ENCODE results near the gene PSAP. TPM values are rescaled to one million over a fixed set of nuclear protein-coding genes. Genes with fewer than 3 reads are reported as not detected.

The PSAP gene
- total RNA-seq, 1 experiment from 2014 or later: 336 TPM

DNA sequence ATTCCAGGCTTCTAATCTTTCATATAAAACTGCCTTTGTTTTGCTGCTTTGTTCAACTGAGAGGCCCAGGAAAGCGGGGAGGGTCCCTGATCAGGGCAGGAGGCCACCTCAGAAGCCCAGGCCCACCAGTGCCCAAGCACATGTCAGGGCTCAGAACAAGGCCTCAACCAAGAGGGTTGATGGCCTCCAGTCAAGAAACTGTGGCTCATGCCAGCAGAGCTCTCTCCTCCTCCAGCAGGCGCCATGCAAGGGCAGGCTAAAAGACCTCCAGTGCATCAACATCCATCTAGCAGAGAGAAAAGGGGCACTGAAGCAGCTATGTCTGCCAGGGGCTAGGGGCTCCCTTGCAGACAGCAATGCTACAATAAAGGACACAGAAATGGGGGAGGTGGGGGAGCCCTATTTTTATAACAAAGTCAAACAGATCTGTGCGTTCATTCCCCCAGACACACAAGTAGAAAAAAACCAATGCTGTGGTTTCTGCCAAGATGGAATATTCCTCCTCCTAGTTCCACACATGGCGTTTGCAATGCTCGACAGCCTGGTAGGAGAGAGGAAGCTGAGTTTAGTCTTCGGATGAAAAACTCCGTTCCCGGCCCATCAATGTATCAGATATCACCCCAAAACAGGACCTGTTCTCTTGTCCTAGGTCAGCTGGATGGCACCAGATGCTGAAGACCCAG, 34.0 kb downstream of the PSAP start:
- Mint-ChIP-seq H3K9me3 (no peaks in the 10 kb centered on the region), H3K4me3 (no peak overlapping the region), H3K4me1 (peaks cover 0 to 2% of the 10 kb centered on the region in 2 experiments; a peak in 1 of 4 replicates), H3K36me3 (ENCODE audit: insufficient read depth in 1 of 3, low read depth in 3 of 3) (peaks cover 36 to 75% (median 73%) of the 10 kb centered on the region in 3 experiments; a peak in 6 of 7 replicates), H3K27ac (no peak overlapping the region; a peak in 1 of 7 replicates), H3K27me3 (ENCODE audit: low read depth) (no peaks in the 10 kb centered on the region)
- no peak overlapping the region for H3K56ac ChIP-seq (ENCODE audit: insufficient read length, low read depth, low read length)
- no peak for DNase-seq
- no CpG with 5 or more reads among the region's 8 CpGs for WGBS (ENCODE audit: extremely low coverage, insufficient read length, low lambda C conversion rate)
- H3K27me3 ChIP-seq (ENCODE audit: insufficient read depth, low read length): no peaks in the 10 kb centered on the region
- H3K4me2 ChIP-seq (ENCODE audit: insufficient read depth, insufficient read length, low read length): no peak overlapping the region
- no peak overlapping the region for H2AK5ac ChIP-seq (ENCODE audit: insufficient read length, low read length)
- H2BK5ac ChIP-seq (ENCODE audit: insufficient read length, low read length): no peak overlapping the region
- H3K9ac ChIP-seq (ENCODE audit: extremely low read depth, insufficient read length, low read length): no peak overlapping the region
- no peak overlapping the region for H2BK15ac ChIP-seq (ENCODE audit: low read depth, low read length)
- no peak overlapping the region for H4K8ac ChIP-seq (replicated peaks; ENCODE audit: insufficient read length, low read depth, low read length)
- H3K79me1 ChIP-seq (ENCODE audit: insufficient read depth, low read depth, low read length, poor library complexity, severe bottlenecking): no peaks in the 10 kb centered on the region
- no peak overlapping the region for H3K4ac ChIP-seq (ENCODE audit: low read depth, low read length)
- no peaks in the 10 kb centered on the region for H3K9me3 ChIP-seq (ENCODE audit: control insufficient read depth, low read depth, low read length)
- H3K27ac ChIP-seq (ENCODE audit: insufficient read length, low read depth, low read length): no peak overlapping the region
- H3K14ac ChIP-seq (ENCODE audit: insufficient read depth, low read length): no peak overlapping the region
- no peak overlapping the region for H3K18ac ChIP-seq (ENCODE audit: insufficient read length, low read depth, low read length)
- no peaks in the 10 kb centered on the region for H3K79me2 ChIP-seq (ENCODE audit: insufficient read depth, low read length)
- H3K23ac ChIP-seq (ENCODE audit: insufficient read length, low read depth, low read length): no peak overlapping the region
- H3K4me1 ChIP-seq (ENCODE audit: insufficient read depth, low read length): no peaks in the 10 kb centered on the region
- no peaks in the 10 kb centered on the region for H3K23me2 ChIP-seq (ENCODE audit: insufficient read length, low read depth, low read length, poor library complexity, severe bottlenecking)
- H2AFZ ChIP-seq (ENCODE audit: low read length): no peak overlapping the region
- no peak overlapping the region for H2BK12ac ChIP-seq (ENCODE audit: insufficient read length, low read depth, low read length)
- H3T11ph ChIP-seq (ENCODE audit: low read length): no peak overlapping the region
- no peaks in the 10 kb centered on the region for H4K20me1 ChIP-seq (ENCODE audit: control insufficient read depth, insufficient read depth, insufficient read length)
- TF ChIP-seq, protein P1, sequence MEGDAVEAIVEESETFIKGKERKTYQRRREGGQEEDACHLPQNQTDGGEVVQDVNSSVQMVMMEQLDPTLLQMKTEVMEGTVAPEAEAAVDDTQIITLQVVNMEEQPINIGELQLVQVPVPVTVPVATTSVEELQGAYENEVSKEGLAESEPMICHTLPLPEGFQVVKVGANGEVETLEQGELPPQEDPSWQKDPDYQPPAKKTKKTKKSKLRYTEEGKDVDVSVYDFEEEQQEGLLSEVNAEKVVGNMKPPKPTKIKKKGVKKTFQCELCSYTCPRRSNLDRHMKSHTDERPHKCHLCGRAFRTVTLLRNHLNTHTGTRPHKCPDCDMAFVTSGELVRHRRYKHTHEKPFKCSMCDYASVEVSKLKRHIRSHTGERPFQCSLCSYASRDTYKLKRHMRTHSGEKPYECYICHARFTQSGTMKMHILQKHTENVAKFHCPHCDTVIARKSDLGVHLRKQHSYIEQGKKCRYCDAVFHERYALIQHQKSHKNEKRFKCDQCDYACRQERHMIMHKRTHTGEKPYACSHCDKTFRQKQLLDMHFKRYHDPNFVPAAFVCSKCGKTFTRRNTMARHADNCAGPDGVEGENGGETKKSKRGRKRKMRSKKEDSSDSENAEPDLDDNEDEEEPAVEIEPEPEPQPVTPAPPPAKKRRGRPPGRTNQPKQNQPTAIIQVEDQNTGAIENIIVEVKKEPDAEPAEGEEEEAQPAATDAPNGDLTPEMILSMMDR (conservative IDR thresholded peaks at IDR 0.05): no peak
- no peak overlapping the region for H2BK20ac ChIP-seq (ENCODE audit: low read depth, low read length, poor library complexity, severe bottlenecking)
- H4K91ac ChIP-seq (ENCODE audit: insufficient read length, low read depth, low read length): no peak overlapping the region
- H4K5ac ChIP-seq (ENCODE audit: insufficient read length, low read depth, low read length): no peak overlapping the region
- no peak overlapping the region for H2BK120ac ChIP-seq (ENCODE audit: low read depth, low read length, poor library complexity, severe bottlenecking)

All from H9 (cell line).